ENCODE data around the gene PMIS2. TPM values are rescaled to one million over a fixed set of nuclear protein-coding genes. Genes with fewer than 3 reads are reported as not detected.

The PMIS2 gene
- total RNA-seq, 1 donor from 2014 or later: not detected

DNA sequence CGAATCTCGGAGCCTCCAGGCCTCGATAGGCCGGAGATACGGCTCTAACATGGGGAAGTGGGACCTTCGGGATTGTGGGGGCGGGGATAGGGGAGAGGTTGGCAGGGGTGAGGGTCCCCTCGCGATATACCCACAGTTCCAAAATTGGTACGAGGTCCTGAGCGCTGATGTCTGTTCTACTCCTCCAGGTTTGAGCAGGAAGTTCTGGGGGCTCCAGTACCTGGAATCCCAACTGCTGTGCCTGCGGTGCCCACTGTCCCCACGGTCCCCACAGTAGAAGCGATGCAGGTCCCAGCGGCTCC lies 43.3 kb downstream of the PMIS2 start:
- DNase-seq (ENCODE audit: low read depth): no peak

DNA sequence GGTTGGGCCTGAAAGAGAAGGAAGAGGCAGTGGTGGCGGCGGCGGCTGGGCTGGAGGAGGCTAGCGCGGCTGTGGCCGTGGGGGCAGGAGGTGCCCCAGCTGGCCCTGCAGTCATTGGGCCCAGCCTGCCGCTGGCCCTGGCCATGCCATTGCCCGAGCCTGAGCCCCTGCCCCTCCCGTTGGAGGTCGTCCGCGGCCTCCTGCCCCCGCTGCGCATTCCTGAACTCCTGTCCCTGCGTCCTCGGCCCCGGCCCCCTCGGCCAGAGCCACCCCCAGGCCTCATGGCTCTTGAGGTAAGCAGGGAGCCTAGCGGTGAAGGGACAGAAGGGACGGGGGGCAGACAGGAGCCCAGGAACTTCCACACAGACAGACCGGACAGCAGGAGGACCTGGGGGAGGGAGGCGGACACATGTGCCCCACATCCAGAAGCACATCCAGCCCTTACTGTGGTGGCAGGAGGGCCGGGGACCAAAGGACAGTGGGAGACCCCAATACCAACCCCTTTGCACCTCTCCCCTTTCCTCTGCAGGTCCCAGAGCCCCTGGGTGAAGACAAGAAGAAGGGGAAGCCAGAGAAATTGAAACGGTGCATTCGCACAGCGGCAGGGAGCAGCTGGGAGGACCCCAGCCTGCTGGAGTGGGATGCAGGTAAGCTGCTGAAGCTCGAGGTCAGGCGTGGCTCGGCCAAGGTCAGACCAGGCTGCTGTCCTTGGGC lies 47.9 kb downstream of the PMIS2 start:
- no peak for DNase-seq (ENCODE audit: low read depth)

DNA sequence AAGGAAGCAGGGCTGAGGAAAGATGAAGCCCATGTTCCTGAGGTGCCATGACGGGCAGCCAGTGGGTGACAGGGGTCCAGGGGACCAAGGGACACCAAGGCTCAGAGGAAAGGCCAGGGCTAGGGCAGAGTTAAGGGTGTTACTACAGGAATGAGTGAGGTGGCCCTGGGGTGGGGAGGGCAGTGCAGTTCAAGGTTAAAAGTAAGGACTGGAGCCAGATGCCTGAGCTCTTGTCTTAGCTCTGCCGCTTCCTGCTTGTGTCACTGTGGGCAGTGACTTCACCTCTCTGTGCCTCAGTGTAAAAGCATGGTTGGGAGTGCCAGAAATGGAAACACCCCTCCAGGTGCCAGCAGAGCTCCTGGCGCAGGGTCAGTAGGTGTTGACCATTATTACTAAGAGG lies 50.7 kb downstream of the PMIS2 start:
- no peak for DNase-seq (ENCODE audit: low read depth)

Other genes with a start within 250 kb of the PMIS2 start
- gene FFAR1, start 238.3 kb upstream of the PMIS2 start, total RNA-seq: not detected in 2 replicates
- not detected in 2 replicates for gene FFAR3, start 227.7 kb upstream of the PMIS2 start, total RNA-seq
- gene GPR42, start 215.1 kb upstream of the PMIS2 start, total RNA-seq: not detected in 2 replicates
- gene FFAR2, start 137.9 kb upstream of the PMIS2 start, total RNA-seq: not detected in 2 replicates
- gene KRTDAP, start 95.7 kb upstream of the PMIS2 start, total RNA-seq: not detected in 2 replicates
- 52.7 and 144 TPM in 2 replicates for gene DMKN, start 72.5 kb upstream of the PMIS2 start, total RNA-seq
- gene SBSN, start 57.9 kb upstream of the PMIS2 start, total RNA-seq: 0.05 TPM in 1 of 2 replicates, not detected in the other
- gene GAPDHS, start 52.7 kb upstream of the PMIS2 start, total RNA-seq: not detected in 2 replicates
- gene TMEM147, start 40.5 kb upstream of the PMIS2 start, total RNA-seq: 76.1 and 93.6 TPM in 2 replicates
- gene ATP4A, start 22.5 kb upstream of the PMIS2 start, total RNA-seq: not detected in 2 replicates
- gene HAUS5, start 26.6 kb downstream of the PMIS2 start, total RNA-seq: 5.1 and 6.4 TPM in 2 replicates
- 38.9 and 40.0 TPM in 2 replicates for gene RBM42, start 42.9 kb downstream of the PMIS2 start, total RNA-seq
- not detected in 2 replicates for gene ETV2, start 55.6 kb downstream of the PMIS2 start, total RNA-seq
- gene COX6B1, start 62.1 kb downstream of the PMIS2 start, total RNA-seq: 385 and 691 TPM in 2 replicates
- gene UPK1A, start 80.3 kb downstream of the PMIS2 start, total RNA-seq: not detected in 2 replicates
- not detected in 2 replicates for gene ZBTB32, start 118.4 kb downstream of the PMIS2 start, total RNA-seq
- gene KMT2B, start 131.8 kb downstream of the PMIS2 start, total RNA-seq: 4.2 and 26.3 TPM in 2 replicates
- 0.52 and 1.8 TPM in 2 replicates for gene IGFLR1, start 156.3 kb downstream of the PMIS2 start, total RNA-seq
- 5.6 and 7.2 TPM in 2 replicates for gene U2AF1L4, start 159.2 kb downstream of the PMIS2 start, total RNA-seq
- gene PSENEN, start 159.5 kb downstream of the PMIS2 start, total RNA-seq: 23.5 and 24.7 TPM in 2 replicates
- 2.6 and 6.4 TPM in 2 replicates for gene LIN37, start 162.4 kb downstream of the PMIS2 start, total RNA-seq
- 0.52 and 0.65 TPM in 2 replicates for gene HSPB6, start 170.9 kb downstream of the PMIS2 start, total RNA-seq
- gene PROSER3, start 172.0 kb downstream of the PMIS2 start, total RNA-seq: 4.0 and 7.7 TPM in 2 replicates
- gene ARHGAP33, start 189.4 kb downstream of the PMIS2 start, total RNA-seq: 0.17 and 5.1 TPM in 2 replicates
- gene PRODH2, start 226.7 kb downstream of the PMIS2 start, total RNA-seq: 0.20 TPM in 1 of 2 replicates, not detected in the other

All from renal cortical epithelial cell (primary cell).